Naive thymus-derived CD8-positive, alpha-beta T cell (primary cell): ENCODE measurements around the gene VSTM5. TPM values are rescaled to one million over a fixed set of nuclear protein-coding genes. Genes with fewer than 3 reads are reported as not detected.
"Not testable (repeated sequence)": the region's sequence is repeated elsewhere in the genome, so short reads cannot be mapped to it uniquely, and the experiment has no call there.

ENCODE experiments used
- ATAC-seq, 2 donors: fragments of 150-1000 bp; cut with Tn5 transposase in 1 of 2; sonication (Bioruptor Pico), chemical (Tn5 transposase) in 1 of 2; 1 replicate in 1 of 2; 2 replicates in 1 of 2; pipeline ENCODE4 v1.10.0; 2021; ENCODE audit warnings: mild to moderate bottlenecking in 2 of 2, moderate library complexity in 2 of 2
- POLR2A ChIA-PET: fragments of 350-600 bp; sonication (Branson Sonifier 250); formaldehyde crosslinking; loops from one replicate; lab custom pipeline; 2021; ENCODE audit warnings: antibody characterized with exemption; lab: Charles Lee
- DNase-seq, 10 donors: peaks; one replicate each; pipeline versions ENCODE4 v3.0.0 to v3.0.0-alpha.2; 2020 to 2022
- H3K27ac Mint-ChIP-seq, 10 donors: one replicate each; pipeline ENCODE4 v1.8.0; 2020 to 2022; ENCODE audit warnings: mild to moderate bottlenecking in 10 of 10, mixed read lengths in 10 of 10, moderate library complexity in 4 of 10, inconsistent platforms in 1 of 10
- H3K27me3 Mint-ChIP-seq, 5 donors: one replicate each; pipeline ENCODE4 v1.8.0; 2021 to 2022; ENCODE audit warnings: mixed read lengths in 5 of 5
- H3K36me3 Mint-ChIP-seq, 3 donors: one replicate each; pipeline ENCODE4 v1.8.0; 2020 to 2022; ENCODE audit warnings: mixed read lengths in 3 of 3, mild to moderate bottlenecking in 2 of 3, inconsistent platforms in 1 of 3
- H3K4me1 Mint-ChIP-seq, 4 donors: one replicate each; pipeline ENCODE4 v1.8.0; 2021 to 2022; ENCODE audit warnings: mixed read lengths in 4 of 4
- H3K4me3 Mint-ChIP-seq, 10 donors: one replicate each; pipeline ENCODE4 v1.8.0; 2020 to 2022; ENCODE audit warnings: mild to moderate bottlenecking in 10 of 10, mixed read lengths in 10 of 10, moderate library complexity in 6 of 10, inconsistent platforms in 1 of 10
- H3K9me3 Mint-ChIP-seq, 9 donors: one replicate each; pipeline ENCODE4 v1.8.0; 2020 to 2022; ENCODE audit warnings: mixed read lengths in 9 of 9, mild to moderate bottlenecking in 3 of 9, inconsistent platforms in 1 of 9, moderate library complexity in 1 of 9
- polyA plus RNA-seq, 3 donors: library from polyadenylated mRNA; unstranded; fragments of 300-500 nt; fragmentation: Illumina TruSeq; gene quantifications; one replicate each; pipeline ENCODE4 v1.2.3, GENCODE V29; 2021
- total RNA-seq, 8 experiments: library from RNA in 2 of 8; stranded (reverse) in 2 of 8; gene quantifications; one replicate each; pipeline ENCODE4 v1.2.3 and lab custom pipeline; 2021 to 2026

VSTM5 gene
- total and polyA plus RNA-seq, 5 experiments from 2014 or later = not detected

DNA sequence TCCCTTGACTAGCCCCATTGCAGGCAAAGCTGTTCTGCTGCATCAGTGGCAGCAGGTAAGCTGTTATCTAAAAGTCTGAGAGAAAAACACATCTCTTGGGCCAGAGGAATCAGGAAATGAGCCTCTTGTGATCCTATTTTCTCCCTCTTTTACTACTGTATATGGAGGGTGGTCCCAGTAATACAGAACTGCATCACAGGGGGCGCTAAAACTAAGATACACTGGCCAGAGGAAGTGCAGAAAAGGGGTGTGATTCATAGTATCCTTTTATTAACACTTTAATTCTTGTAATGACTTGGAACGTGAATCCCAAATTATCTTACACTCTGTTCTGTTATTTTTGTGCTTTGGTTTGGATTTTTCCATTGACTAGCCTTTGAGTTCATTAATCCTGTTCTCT is 75.1 kb downstream of the VSTM5 start:
- Mint-ChIP-seq H3K4me3 (no peak overlapping the region), H3K4me1 (no peaks in the 10 kb centered on the region), H3K27me3 (no peaks in the 10 kb centered on the region), H3K27ac (no peak overlapping the region), H3K36me3 (peaks cover 0 to 7% (median 0%) of the 10 kb centered on the region in 3 donors), H3K9me3 (no peaks in the 10 kb centered on the region)
- no peak for DNase-seq
- no peak for ATAC-seq
- POLR2A ChIA-PET = no interaction called here

DNA sequence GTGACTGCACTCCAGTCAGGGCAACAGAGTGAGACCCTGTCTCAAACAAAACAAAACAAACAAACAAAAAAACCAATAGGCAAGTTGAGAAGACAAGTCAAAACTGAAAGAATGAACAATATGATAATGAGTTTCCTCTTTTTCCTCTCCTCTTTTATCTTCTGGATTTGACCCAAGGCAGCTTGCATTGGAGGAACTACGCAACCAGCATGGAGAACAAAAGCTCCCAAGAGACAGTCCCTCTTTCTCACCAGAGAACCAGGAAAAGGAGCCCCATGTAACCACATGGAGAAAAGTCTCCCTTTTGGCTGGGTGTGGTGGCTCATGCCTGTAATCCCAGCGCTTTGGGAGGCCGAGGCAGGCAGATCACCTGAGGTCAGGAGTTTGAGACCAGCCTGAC is 75.9 kb downstream of the VSTM5 start:
- H3K9me3 Mint-ChIP-seq, DNase-seq, H3K4me3 Mint-ChIP-seq, H3K4me1 Mint-ChIP-seq, POLR2A ChIA-PET, ATAC-seq, H3K36me3 Mint-ChIP-seq, H3K27me3 Mint-ChIP-seq, H3K27ac Mint-ChIP-seq: not testable (repeated sequence)

- Mint-ChIP-seq H3K4me1 (no peaks in the 10 kb centered on the region), H3K27me3 (no peaks in the 10 kb centered on the region)
Observed at GRCh38 chr11:93773601-93774200, 76.7 kb downstream of the VSTM5 start.

DNA sequence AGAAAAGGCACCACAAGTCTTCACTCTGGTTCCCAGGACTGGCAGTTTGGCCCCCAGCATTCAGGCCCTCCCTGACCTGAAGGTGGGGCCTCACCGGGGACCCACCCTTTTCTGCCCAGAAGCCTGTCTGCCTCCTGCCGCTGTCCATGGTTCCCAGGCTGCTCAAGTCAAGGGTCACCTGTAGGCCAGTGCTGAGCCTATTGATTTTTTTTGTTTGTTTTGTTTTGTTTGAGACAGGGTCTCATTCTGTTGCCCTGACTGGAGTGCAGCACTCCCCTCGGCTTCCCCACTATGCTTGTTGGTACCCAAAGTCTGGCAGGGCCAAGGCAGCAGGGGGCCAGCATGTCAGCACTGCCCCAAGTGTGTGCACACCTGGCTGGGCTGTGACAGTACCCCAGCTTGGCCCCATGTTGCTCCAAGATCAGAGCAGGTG is 77.4 kb downstream of the VSTM5 start:
- no peaks in the 10 kb centered on the region for H3K27me3 Mint-ChIP-seq
- POLR2A ChIA-PET = interaction anchor here (0.5 to 1.1 kb wide), 2 partner anchors 32 to 1334 kb away, joined by 3 to 4 read pairs; partner anchors contain the start of genes C11orf54 and TAF1D
- H3K36me3 Mint-ChIP-seq = peaks cover 0 to 4% (median 0%) of the 10 kb centered on the region in 3 donors
- H3K4me1 Mint-ChIP-seq = no peaks in the 10 kb centered on the region
- peaks cover 0 to under 1% (median 0%) of the 10 kb centered on the region in 9 donors for H3K9me3 Mint-ChIP-seq
- no peak overlapping the region for H3K27ac Mint-ChIP-seq
- H3K4me3 Mint-ChIP-seq = no peak overlapping the region
- no peak for ATAC-seq
- DNase-seq = no peak

More at GRCh38 chr11:93773601-93774200, 76.7 kb downstream of the VSTM5 start:
- Mint-ChIP-seq H3K27ac (no peak overlapping the region), H3K9me3 (no peaks in the 10 kb centered on the region), H3K36me3 (peaks cover 0 to 4% (median 0%) of the 10 kb centered on the region in 3 donors), H3K4me3 (no peak overlapping the region)
- POLR2A ChIA-PET = interaction anchor here (1.1 kb wide), 1 partner anchor 33 kb away, joined by 4 read pairs; the partner anchor contains the start of genes C11orf54 and TAF1D
- DNase-seq = no peak
- no peak for ATAC-seq

GRCh38 chr11:93772123-93772522 is 78.3 kb downstream of the VSTM5 start:
- H3K27ac Mint-ChIP-seq = no peak overlapping the region
- POLR2A ChIA-PET = no interaction called here

GRCh38 chr11:93770160-93770559 is 80.3 kb downstream of the VSTM5 start:
- Mint-ChIP-seq H3K4me1 (no peaks in the 10 kb centered on the region), H3K27ac (no peak overlapping the region), H3K27me3 (no peaks in the 10 kb centered on the region), H3K9me3 (peaks cover 0 to 2% (median 0%) of the 10 kb centered on the region in 9 donors), H3K4me3 (no peak overlapping the region), H3K36me3 (peaks cover 0 to 4% (median 2%) of the 10 kb centered on the region in 3 donors)
- POLR2A ChIA-PET = no interaction called here
- DNase-seq = no peak
- no peak for ATAC-seq

More at GRCh38 chr11:93772123-93772522, 78.3 kb downstream of the VSTM5 start:
- no peak for DNase-seq
- H3K27me3 Mint-ChIP-seq = no peaks in the 10 kb centered on the region
- H3K4me1 Mint-ChIP-seq = no peaks in the 10 kb centered on the region
- no peak overlapping the region for H3K4me3 Mint-ChIP-seq
- H3K9me3 Mint-ChIP-seq = peaks cover 0 to 2% (median 0%) of the 10 kb centered on the region in 9 donors
- peaks cover 0 to 4% (median 0%) of the 10 kb centered on the region in 3 donors for H3K36me3 Mint-ChIP-seq
- ATAC-seq = no peak

Other genes starting within 250 kb of the VSTM5 start
- 10 to 100 TPM; 14.9 to 17.8 TPM for gene CEP295, start 188.9 kb downstream of the VSTM5 start, total RNA-seq
- gene CEP295, start 188.9 kb downstream of the VSTM5 start, polyA plus RNA-seq = 1 to 10 TPM; 1.1 to 2.0 (median 1.9) TPM
- gene TAF1D, start 109.1 kb downstream of the VSTM5 start, total RNA-seq = 100 to 1,000 TPM; 210 to 215 TPM
- 10 to 100 TPM; 22.3 to 25.3 (median 22.4) TPM for gene TAF1D, start 109.1 kb downstream of the VSTM5 start, polyA plus RNA-seq
- 10 to 100 TPM; 45.9 to 49.2 TPM for gene C11orf54, start 108.9 kb downstream of the VSTM5 start, total RNA-seq
- gene C11orf54, start 108.9 kb downstream of the VSTM5 start, polyA plus RNA-seq = 10 to 100 TPM; 18.7 to 21.6 (median 19.4) TPM
- 10 to 100 TPM; 61.7 to 62.2 TPM for gene MED17, start 66.3 kb downstream of the VSTM5 start, total RNA-seq
- gene MED17, start 66.3 kb downstream of the VSTM5 start, polyA plus RNA-seq = 10 to 100 TPM in 2 of 3 donors, 1 to 10 TPM in 1; 7.7 to 20.0 (median 17.1) TPM
- not detected for gene HEPHL1, start 170.7 kb upstream of the VSTM5 start, total RNA-seq
- gene HEPHL1, start 170.7 kb upstream of the VSTM5 start, polyA plus RNA-seq = not detected